ENCODE results near the gene FLNB.

Gene FLNB

GRCh38 chr3:58216496-58217195, 208.4 kb downstream of the FLNB start:
- no peak for TF ChIP-seq CTCF (IDR thresholded peaks at IDR 0.05; ENCODE audit: low read length)
- Histone ChIP-seq H3K36me3 (ENCODE audit: insufficient read depth, low read length) (no peaks in the 10 kb centered on the region), H3K4me3 (ENCODE audit: low read depth, low read length, poor library complexity, severe bottlenecking) (no peak overlapping the region), H3K9me3 (ENCODE audit: low read length) (no peaks in the 10 kb centered on the region), H2AFZ (ENCODE audit: low read length) (no peak overlapping the region), H4K20me1 (ENCODE audit: insufficient read depth, low read length) (no peaks in the 10 kb centered on the region), H3F3A (ENCODE audit: insufficient read depth, low read length) (no peaks in the 10 kb centered on the region), H3K4me1 (ENCODE audit: insufficient read depth, low read length, severe bottlenecking) (peaks cover 17% of the 10 kb centered on the region), H3K27me3 (ENCODE audit: insufficient read depth, low read length) (no peaks in the 10 kb centered on the region), H3K4me2 (ENCODE audit: low read length) (no peak overlapping the region), H3K27ac (ENCODE audit: low read depth, low read length, poor library complexity, severe bottlenecking) (no peak overlapping the region), H3K79me2 (ENCODE audit: insufficient read depth, low read length) (no peaks in the 10 kb centered on the region), H3K9me2 (ENCODE audit: low read depth, low read length) (no peaks in the 10 kb centered on the region), H3K9ac (ENCODE audit: low read length) (no peak overlapping the region)

GRCh38 chr3:58217209-58217811, 209.1 kb downstream of the FLNB start:
- no peaks in the 10 kb centered on the region for H3K9me2 ChIP-seq (ENCODE audit: low read depth, low read length)
- peak overlapping the region; percentile 41; the same call in 1 of the 2 replicates for H3K9ac ChIP-seq (ENCODE audit: low read length)
- peaks cover 17% of the 10 kb centered on the region for H3K4me1 ChIP-seq (ENCODE audit: insufficient read depth, low read length, severe bottlenecking)
- H2AFZ ChIP-seq (ENCODE audit: low read length): 0 out of 2 replicates have a peak overlapping the region, but pooled peaks have one; percentile 55
- H3K27ac ChIP-seq (ENCODE audit: low read depth, low read length, poor library complexity, severe bottlenecking): no peak overlapping the region
- no peaks in the 10 kb centered on the region for H3K79me2 ChIP-seq (ENCODE audit: insufficient read depth, low read length)
- no peaks in the 10 kb centered on the region for H4K20me1 ChIP-seq (ENCODE audit: insufficient read depth, low read length)
- no peak for TF ChIP-seq EZH2 (IDR thresholded peaks at IDR 0.05; ENCODE audit: borderline replicate concordance, low read length)
- TF ChIP-seq CTCF (IDR thresholded peaks at IDR 0.05; ENCODE audit: low read length): peak; percentile 94
- no peaks in the 10 kb centered on the region for H3K36me3 ChIP-seq (ENCODE audit: insufficient read depth, low read length)
- no peaks in the 10 kb centered on the region for H3K27me3 ChIP-seq (ENCODE audit: insufficient read depth, low read length)
- no peaks in the 10 kb centered on the region for H3K9me3 ChIP-seq (ENCODE audit: low read length)
- H3K4me2 ChIP-seq (ENCODE audit: low read length): peak overlapping the region; percentile 66
- peak overlapping the region; percentile 49 for H3K4me3 ChIP-seq (ENCODE audit: low read depth, low read length, poor library complexity, severe bottlenecking)
- no peaks in the 10 kb centered on the region for H3F3A ChIP-seq (ENCODE audit: insufficient read depth, low read length)

- Histone ChIP-seq H4K20me1 (ENCODE audit: insufficient read depth, low read length) (no peaks in the 10 kb centered on the region), H3K9me2 (ENCODE audit: low read depth, low read length) (no peaks in the 10 kb centered on the region), H3K4me3 (ENCODE audit: low read depth, low read length, poor library complexity, severe bottlenecking) (no peak overlapping the region), H3K36me3 (ENCODE audit: insufficient read depth, low read length) (no peaks in the 10 kb centered on the region), H3K9me3 (ENCODE audit: low read length) (no peaks in the 10 kb centered on the region), H3F3A (ENCODE audit: insufficient read depth, low read length) (no peaks in the 10 kb centered on the region), H3K4me2 (ENCODE audit: low read length) (no peak overlapping the region), H3K4me1 (ENCODE audit: insufficient read depth, low read length, severe bottlenecking) (peaks cover 17% of the 10 kb centered on the region), H2AFZ (ENCODE audit: low read length) (no peak overlapping the region), H3K79me2 (ENCODE audit: insufficient read depth, low read length) (no peaks in the 10 kb centered on the region), H3K27me3 (ENCODE audit: insufficient read depth, low read length) (no peaks in the 10 kb centered on the region), H3K27ac (ENCODE audit: low read depth, low read length, poor library complexity, severe bottlenecking) (no peak overlapping the region), H3K9ac (ENCODE audit: low read length) (no peak overlapping the region)
- TF ChIP-seq CTCF (IDR thresholded peaks at IDR 0.05; ENCODE audit: low read length): no peak
- no peak for TF ChIP-seq EZH2 (IDR thresholded peaks at IDR 0.05; ENCODE audit: borderline replicate concordance, low read length)
These were observed 210.7 kb downstream of the FLNB start for GRCh38 chr3:58218904-58219303.
